Activated naive CD4-positive, alpha-beta T cell treated with anti-CD3 and anti-CD28 coated beads, Interleukin-2, amount 10 ng/mL, durations not matched to agents 7 days and 5 days (primary cell): ENCODE results near the gene DTD1.
A peak's percentile ranks its signal among the peaks of the same experiment; 100 is the strongest.

Experiments used
- CTCF ChIA-PET: fragments of 350-600 bp; sonication (Branson Sonifier 250); formaldehyde crosslinking; loops from one replicate; lab custom pipeline; 2021; ENCODE audit warnings: antibody characterized with exemption; lab: Charles Lee
- DNase-seq: peaks from one replicate; pipeline ENCODE4 v3.0.0-alpha.2; 2020
- H3K27ac Mint-ChIP-seq: one replicate; pipeline ENCODE4 v1.8.0; 2021; ENCODE audit warnings: mild to moderate bottlenecking, moderate library complexity, mixed read lengths
- H3K27me3 Mint-ChIP-seq: one replicate; pipeline ENCODE4 v1.8.0; 2021; ENCODE audit warnings: mild to moderate bottlenecking, mixed read lengths
- H3K36me3 Mint-ChIP-seq: one replicate; pipeline ENCODE4 v1.8.0; 2021; ENCODE audit warnings: mixed read lengths
- H3K4me1 Mint-ChIP-seq: one replicate; pipeline ENCODE4 v1.8.0; 2021; ENCODE audit warnings: mixed read lengths
- H3K4me3 Mint-ChIP-seq: one replicate; pipeline ENCODE4 v1.8.0; 2021; ENCODE audit warnings: mild to moderate bottlenecking, moderate library complexity, mixed read lengths
- H3K9me3 Mint-ChIP-seq: one replicate; pipeline ENCODE4 v1.8.0; 2021; ENCODE audit warnings: mixed read lengths

Gene DTD1

GRCh38 chr20:18587665-18588573, at the start of gene DTD1:
Gene DTD1, plus strand, starts transcription at chr20:18588054. Its CDS starts 19 bp downstream, at chr20:18588073.
- Mint-ChIP-seq H3K9me3 (no peaks in the 10 kb centered on the region), H3K36me3 (no peaks in the 10 kb centered on the region), H3K4me3 (peak within 1 kb of the TSS; percentile 86), H3K4me1 (peaks cover 26% of the 10 kb centered on the region), H3K27ac (peak within 1 kb of the TSS; percentile 87), H3K27me3 (peaks cover 20% of the 10 kb centered on the region)
- CTCF ChIA-PET = no interaction called here
- peak; percentile 87 for DNase-seq

- Mint-ChIP-seq H3K4me3 (no peak overlapping the region), H3K4me1 (no peaks in the 10 kb centered on the region), H3K36me3 (peaks cover 53% of the 10 kb centered on the region), H3K9me3 (no peaks in the 10 kb centered on the region), H3K27me3 (no peaks in the 10 kb centered on the region), H3K27ac (no peak overlapping the region)
- no peak for DNase-seq
- CTCF ChIA-PET = no interaction called here
Measured at GRCh38 chr20:18541741-18542140, 46.1 kb upstream of the DTD1 start.

GRCh38 chr20:18543216-18543615, 44.6 kb upstream of the DTD1 start:
- Mint-ChIP-seq H3K27ac (no peak overlapping the region), H3K36me3 (peaks cover 46% of the 10 kb centered on the region), H3K4me3 (no peak overlapping the region), H3K4me1 (no peaks in the 10 kb centered on the region), H3K27me3 (no peaks in the 10 kb centered on the region), H3K9me3 (no peaks in the 10 kb centered on the region)
- CTCF ChIA-PET = no interaction called here
- no peak for DNase-seq

GRCh38 chr20:18543932-18544331, 43.9 kb upstream of the DTD1 start:
- Mint-ChIP-seq H3K27me3 (no peaks in the 10 kb centered on the region), H3K27ac (no peak overlapping the region), H3K9me3 (no peaks in the 10 kb centered on the region), H3K36me3 (peaks cover 51% of the 10 kb centered on the region), H3K4me3 (no peak overlapping the region), H3K4me1 (no peaks in the 10 kb centered on the region)
- DNase-seq = no peak
- CTCF ChIA-PET = no interaction called here

GRCh38 chr20:18545566-18545965, 42.3 kb upstream of the DTD1 start:
- H3K4me1 Mint-ChIP-seq = no peaks in the 10 kb centered on the region
- no peak overlapping the region for H3K4me3 Mint-ChIP-seq
- no peaks in the 10 kb centered on the region for H3K9me3 Mint-ChIP-seq
- peaks cover 45% of the 10 kb centered on the region for H3K36me3 Mint-ChIP-seq
- CTCF ChIA-PET = no interaction called here
- no peak overlapping the region for H3K27ac Mint-ChIP-seq
- DNase-seq = no peak
- no peaks in the 10 kb centered on the region for H3K27me3 Mint-ChIP-seq

GRCh38 chr20:18548465-18548864, 39.4 kb upstream of the DTD1 start:
- CTCF ChIA-PET = interaction anchor here (0.6 kb wide), 1 partner anchor 36 kb away, joined by 3 read pairs; no protein-coding TSS in a partner anchor
- Mint-ChIP-seq H3K27me3 (no peaks in the 10 kb centered on the region), H3K4me3 (no peak overlapping the region), H3K27ac (no peak overlapping the region), H3K4me1 (no peaks in the 10 kb centered on the region), H3K9me3 (no peaks in the 10 kb centered on the region), H3K36me3 (peaks cover 38% of the 10 kb centered on the region)
- no peak for DNase-seq

GRCh38 chr20:18553746-18554145, 34.1 kb upstream of the DTD1 start:
- Mint-ChIP-seq H3K36me3 (peaks cover 50% of the 10 kb centered on the region), H3K9me3 (no peaks in the 10 kb centered on the region), H3K27ac (no peak overlapping the region), H3K4me3 (no peak overlapping the region), H3K4me1 (no peaks in the 10 kb centered on the region), H3K27me3 (no peaks in the 10 kb centered on the region)
- no peak for DNase-seq
- CTCF ChIA-PET = no interaction called here

- peaks cover 24% of the 10 kb centered on the region for H3K4me1 Mint-ChIP-seq
- H3K27ac Mint-ChIP-seq = peak within 1 kb of the TSS; percentile 90
- CTCF ChIA-PET = no interaction called here
- no peaks in the 10 kb centered on the region for H3K27me3 Mint-ChIP-seq
- peak within 1 kb of the TSS; percentile 83 for H3K4me3 Mint-ChIP-seq
- H3K9me3 Mint-ChIP-seq = no peaks in the 10 kb centered on the region
- DNase-seq = peak; percentile 96
- H3K36me3 Mint-ChIP-seq = peaks cover 36% of the 10 kb centered on the region
Measured at GRCh38 chr20:18566892-18567738, 20.7 kb upstream of the DTD1 start, which contains the start of gene SMIM26. Gene SMIM26, plus strand, starts transcription at chr20:18567432. Its CDS starts 47 bp downstream, at chr20:18567479.

- H3K27me3 Mint-ChIP-seq = no peaks in the 10 kb centered on the region
- no peak for DNase-seq
- H3K4me3 Mint-ChIP-seq = peak overlapping the region; percentile 83
- peaks cover 32% of the 10 kb centered on the region for H3K36me3 Mint-ChIP-seq
- peak overlapping the region; percentile 90 for H3K27ac Mint-ChIP-seq
- no peaks in the 10 kb centered on the region for H3K9me3 Mint-ChIP-seq
- peaks cover 24% of the 10 kb centered on the region for H3K4me1 Mint-ChIP-seq
- CTCF ChIA-PET = no interaction called here
Measured at GRCh38 chr20:18567739-18568091, 20.1 kb upstream of the DTD1 start.

GRCh38 chr20:18571009-18571408, 16.8 kb upstream of the DTD1 start:
- CTCF ChIA-PET = no interaction called here
- Mint-ChIP-seq H3K27me3 (no peaks in the 10 kb centered on the region), H3K4me1 (peaks cover 23% of the 10 kb centered on the region), H3K9me3 (no peaks in the 10 kb centered on the region), H3K36me3 (peaks cover 28% of the 10 kb centered on the region), H3K27ac (no peak overlapping the region), H3K4me3 (no peak overlapping the region)
- no peak for DNase-seq

GRCh38 chr20:18571578-18571977, 16.3 kb upstream of the DTD1 start:
- DNase-seq = no peak
- H3K9me3 Mint-ChIP-seq = no peaks in the 10 kb centered on the region
- peaks cover 27% of the 10 kb centered on the region for H3K36me3 Mint-ChIP-seq
- no peak overlapping the region for H3K4me3 Mint-ChIP-seq
- CTCF ChIA-PET = no interaction called here
- no peak overlapping the region for H3K27ac Mint-ChIP-seq
- peaks cover 20% of the 10 kb centered on the region for H3K4me1 Mint-ChIP-seq
- no peaks in the 10 kb centered on the region for H3K27me3 Mint-ChIP-seq

GRCh38 chr20:18577942-18578341, 9.9 kb upstream of the DTD1 start:
- no peaks in the 10 kb centered on the region for H3K36me3 Mint-ChIP-seq
- H3K9me3 Mint-ChIP-seq = no peaks in the 10 kb centered on the region
- H3K4me1 Mint-ChIP-seq = peaks cover 5% of the 10 kb centered on the region
- peaks cover 12% of the 10 kb centered on the region for H3K27me3 Mint-ChIP-seq
- H3K27ac Mint-ChIP-seq = no peak overlapping the region
- CTCF ChIA-PET = no interaction called here
- no peak for DNase-seq
- no peak overlapping the region for H3K4me3 Mint-ChIP-seq

GRCh38 chr20:18578581-18578980, 9.3 kb upstream of the DTD1 start:
- Mint-ChIP-seq H3K27ac (no peak overlapping the region), H3K9me3 (no peaks in the 10 kb centered on the region), H3K36me3 (no peaks in the 10 kb centered on the region), H3K27me3 (peaks cover 12% of the 10 kb centered on the region), H3K4me3 (no peak overlapping the region), H3K4me1 (peaks cover 5% of the 10 kb centered on the region)
- CTCF ChIA-PET = no interaction called here
- no peak for DNase-seq

- DNase-seq = no peak
- H3K27me3 Mint-ChIP-seq = peaks cover 25% of the 10 kb centered on the region
- CTCF ChIA-PET = no interaction called here
- no peaks in the 10 kb centered on the region for H3K36me3 Mint-ChIP-seq
- H3K27ac Mint-ChIP-seq = no peak overlapping the region
- no peaks in the 10 kb centered on the region for H3K9me3 Mint-ChIP-seq
- H3K4me1 Mint-ChIP-seq = peaks cover 5% of the 10 kb centered on the region
- no peak overlapping the region for H3K4me3 Mint-ChIP-seq
Measured at GRCh38 chr20:18580012-18580411, 7.8 kb upstream of the DTD1 start.
